Spleen (tissue), 7 donors: Measurements from ENCODE around the gene ATG14.

Source experiments
- POLR2A ChIP-seq, 3 donors: fragments of 450-650 bp; IDR thresholded peaks; one replicate each; pipeline ENCODE4 v1.5.1; 2017; ENCODE audit warnings: antibody characterized with exemption in 3 of 3, mild to moderate bottlenecking in 1 of 3
- POLR2AphosphoS5 ChIP-seq, 3 donors: sonication (generic); formaldehyde crosslinking; IDR thresholded peaks; one replicate each; pipeline ENCODE4 v1.5.1; 2017; ENCODE audit warnings: antibody characterized with exemption in 3 of 3
- TF ChIP-seq, protein P1 (sequence below), 11 experiments: fragments of 200-600 bp in 7 of 11; fragments of 450-650 bp in 4 of 11; sonication (generic) in 4 of 11; IDR thresholded peaks in 8 of 11; conservative IDR thresholded peaks in 3 of 11; 1 replicate in 7 of 11; 2 replicates in 4 of 11; pipeline versions ENCODE4 v1.4.0 to v1.8.0; 2016 to 2021; ENCODE audit warnings: antibody characterized with exemption in 11 of 11, inconsistent platforms in 4 of 11, mild to moderate bottlenecking in 1 of 11
- donor health status: DM: no; HTN: no; CAD: no; lungs with moderate emphysema.
- donor health status: DM: no; HTN: no; CAD: no.
- donor health status: DM: no; HTN: no; CAD: no.

DNA sequence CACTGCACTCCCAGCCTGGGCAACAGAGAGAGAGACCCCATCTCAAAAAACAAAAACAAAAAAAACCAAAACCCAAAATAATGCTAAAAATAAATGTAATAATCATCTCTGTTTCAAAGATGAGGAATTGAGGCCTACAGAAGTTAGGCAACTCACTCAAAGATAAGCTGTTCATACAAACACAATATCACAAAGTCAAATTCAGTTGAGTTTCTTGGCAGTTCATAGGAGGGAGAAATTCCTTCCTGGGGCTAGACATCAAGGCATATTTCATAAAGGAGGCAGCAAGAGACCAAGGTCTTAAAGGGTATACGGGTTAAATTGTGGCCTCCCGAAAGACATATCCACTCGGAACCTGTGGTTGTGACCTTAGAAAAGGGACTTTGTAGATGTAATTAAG, 37.5 kb upstream of the ATG14 start:
- TF ChIP-seq, protein P1, sequence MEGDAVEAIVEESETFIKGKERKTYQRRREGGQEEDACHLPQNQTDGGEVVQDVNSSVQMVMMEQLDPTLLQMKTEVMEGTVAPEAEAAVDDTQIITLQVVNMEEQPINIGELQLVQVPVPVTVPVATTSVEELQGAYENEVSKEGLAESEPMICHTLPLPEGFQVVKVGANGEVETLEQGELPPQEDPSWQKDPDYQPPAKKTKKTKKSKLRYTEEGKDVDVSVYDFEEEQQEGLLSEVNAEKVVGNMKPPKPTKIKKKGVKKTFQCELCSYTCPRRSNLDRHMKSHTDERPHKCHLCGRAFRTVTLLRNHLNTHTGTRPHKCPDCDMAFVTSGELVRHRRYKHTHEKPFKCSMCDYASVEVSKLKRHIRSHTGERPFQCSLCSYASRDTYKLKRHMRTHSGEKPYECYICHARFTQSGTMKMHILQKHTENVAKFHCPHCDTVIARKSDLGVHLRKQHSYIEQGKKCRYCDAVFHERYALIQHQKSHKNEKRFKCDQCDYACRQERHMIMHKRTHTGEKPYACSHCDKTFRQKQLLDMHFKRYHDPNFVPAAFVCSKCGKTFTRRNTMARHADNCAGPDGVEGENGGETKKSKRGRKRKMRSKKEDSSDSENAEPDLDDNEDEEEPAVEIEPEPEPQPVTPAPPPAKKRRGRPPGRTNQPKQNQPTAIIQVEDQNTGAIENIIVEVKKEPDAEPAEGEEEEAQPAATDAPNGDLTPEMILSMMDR (IDR thresholded peaks at IDR 0.05 in 8 of 11, conservative IDR thresholded peaks at IDR 0.05 in 3 of 11): no peak
- TF ChIP-seq POLR2AphosphoS5 (IDR thresholded peaks at IDR 0.05) (no peak), POLR2A (IDR thresholded peaks at IDR 0.05) (no peak)
